GM12878 (cell line): ENCODE results near the gene PRPF6. TPM values are rescaled to one million over a fixed set of nuclear protein-coding genes. Genes with fewer than 3 reads are reported as not detected.

Experiments
- ATAC-seq: fragments of 200-7000 bp; cut with Tn5 transposase; 3 replicates; pipeline ENCODE4 v1.9.1; 2020; ENCODE audit warnings: mild to moderate bottlenecking, moderate library complexity
- BruUV-seq: library from RNA; stranded (reverse); fragments of 400-500 nt; replicated peaks from 2 replicates; lab custom pipeline; 2021; lab: Mats Ljungman, UMichigan
- CTCF ChIA-PET: fragments of 300-600 bp; sonication (Branson Sonifier 250); formaldehyde crosslinking; extraction: SDS; loops from one replicate; lab custom pipeline; 2021; ENCODE audit warnings: inconsistent platforms; lab: Yijun Ruan, JAX
- POLR2A ChIA-PET: fragments of 350-600 bp; formaldehyde crosslinking; extraction: SDS; loops from one replicate; lab custom pipeline; 2021; ENCODE audit warnings: inconsistent platforms; lab: Charles Lee
- RAD21 ChIA-PET: fragments of 300-600 bp; sonication (Branson Sonifier 250); formaldehyde crosslinking; loops from one replicate; lab custom pipeline; 2023; ENCODE audit warnings: antibody characterized with exemption; ENCODE audit not compliant: unreplicated experiment; lab: Charles Lee
- SMC1A ChIA-PET: fragments of 300-600 bp; sonication (Branson Sonifier 250); formaldehyde crosslinking; loops from one replicate; lab custom pipeline; 2023; ENCODE audit not compliant: unreplicated experiment, uncharacterized antibody; lab: Charles Lee
- DNase-seq: peaks from one replicate; pipeline ENCODE4 v3.0.0-alpha.2; 2011; ENCODE audit warnings: low read depth, low spot score
- FAIRE-seq: peaks from 3 replicates; lab custom pipeline; 2011; peaks lifted over from hg19 to GRCh38; lab: Jason Lieb, UNC
- H2AFZ ChIP-seq: 2 replicates; pipeline ENCODE4 v1.6.0; 2011; ENCODE audit warnings: low read depth, low read length, control low read depth; ENCODE audit not compliant: control insufficient read depth
- H3K27ac ChIP-seq: 2 replicates; pipeline ENCODE4 v1.5.1; 2011; ENCODE audit warnings: control low read depth; ENCODE audit not compliant: control insufficient read depth, insufficient read depth
- H3K27me3 ChIP-seq, 2 experiments: replicated peaks in 1 of 2; 2 replicates each; pipeline versions ENCODE4 v1.6.0 to v1.6.1; 2011; ENCODE audit warnings: low read length in 1 of 2; ENCODE audit not compliant: control insufficient read depth in 2 of 2, insufficient read depth in 2 of 2
- H3K36me3 ChIP-seq, 2 experiments: 2 replicates each; pipeline ENCODE4 v1.5.1; 2011; ENCODE audit warnings: low read length in 1 of 2; ENCODE audit not compliant: control insufficient read depth in 2 of 2, insufficient read depth in 2 of 2
- H3K4me1 ChIP-seq: 2 replicates; pipeline ENCODE4 v1.6.1; 2011; ENCODE audit warnings: mild to moderate bottlenecking, low read length, moderate library complexity, mixed read lengths; ENCODE audit not compliant: control insufficient read depth, insufficient read depth
- H3K4me2 ChIP-seq: 2 replicates; pipeline ENCODE4 v1.6.0; 2011; ENCODE audit warnings: control low read depth; ENCODE audit not compliant: control insufficient read depth, insufficient read depth
- H3K4me3 ChIP-seq: fragments of 200-600 bp; sonication (generic); 2 replicates; pipeline ENCODE4 v1.5.1; 2016
- H3K79me2 ChIP-seq: 2 replicates; pipeline ENCODE4 v1.6.0; 2011; ENCODE audit warnings: low read length; ENCODE audit not compliant: control insufficient read depth, insufficient read depth
- H3K9ac ChIP-seq: 2 replicates; pipeline ENCODE4 v1.8.0; 2011; ENCODE audit warnings: low read length, control low read depth, mixed read lengths; ENCODE audit not compliant: control insufficient read depth, insufficient read depth
- H3K9me3 ChIP-seq: replicated peaks from 3 replicates; pipeline ENCODE4 v1.5.1; 2011; ENCODE audit warnings: mild to moderate bottlenecking, low read length; ENCODE audit not compliant: control insufficient read depth, insufficient read depth
- H4K20me1 ChIP-seq: 2 replicates; pipeline ENCODE4 v1.6.0; 2011; ENCODE audit not compliant: control insufficient read depth, insufficient read depth
- BHLHE40 ChIP-seq, 2 experiments: fragments of 450-650 bp in 1 of 2; IDR thresholded peaks; 2 replicates each; pipeline ENCODE4 v1.6.1; 2011 to 2017; ENCODE audit warnings: low read depth in 2 of 2, borderline replicate concordance in 1 of 2, improper control_type of control experiment in 1 of 2, low read length in 1 of 2, mild to moderate bottlenecking in 1 of 2
- GATAD2B ChIP-seq: fragments of 450-650 bp; conservative IDR thresholded peaks from 2 replicates; pipeline ENCODE4 v1.6.1; 2017; ENCODE audit warnings: low read depth, mild to moderate bottlenecking, moderate library complexity
- JUNB ChIP-seq: IDR thresholded peaks from 2 replicates; pipeline ENCODE4 v1.6.1; 2016; ENCODE audit warnings: antibody characterized with exemption, mild to moderate bottlenecking
- MLLT1 ChIP-seq: fragments of 450-650 bp; IDR thresholded peaks from 2 replicates; pipeline ENCODE4 v1.6.1; 2016; ENCODE audit warnings: mild to moderate bottlenecking
- POLR2A ChIP-seq: IDR thresholded peaks from 2 replicates; pipeline ENCODE4 v1.6.1; 2011; ENCODE audit warnings: low read depth, mild to moderate bottlenecking, low read length
- TBL1XR1 ChIP-seq: IDR thresholded peaks from 2 replicates; pipeline ENCODE4 v1.6.1; 2012; ENCODE audit warnings: low read depth, low read length, improper control_type of control experiment
- WGBS: methylation state at CpG from one replicate; pipeline ENCODE4 v1.1.6; 2016; ENCODE audit warnings: low lambda C conversion rate; ENCODE audit not compliant: insufficient replicate concordance, insufficient coverage; ENCODE audit errors: missing lambda C conversion rate; 5-methylcytosine and 5-hydroxymethylcytosine counted together
- in situ Hi-C: fragments of 300-500 bp; cut with MboI; formaldehyde crosslinking; loops from 9 replicates; pipeline ENCODE4 v1.14.3; 2018; ENCODE audit warnings: mixed read lengths
- intact Hi-C: fragments of 100-400 bp; cut with micrococcal nuclease; formaldehyde crosslinking; loops from one replicate; pipeline ENCODE4 v1.14.2; 2022; ENCODE audit not compliant: unreplicated experiment
- polyA plus RNA-seq, 11 experiments: library from polyadenylated mRNA; depleted of rRNA in 4 of 11; unstranded in 6 of 11; stranded (reverse) in 5 of 11; fragments of >200 nt; fragmentation: Nextera tagmentation in 4 of 11; fragmentation: Illumina TruSeq in 1 of 11; extraction: Ambion mirVana in 4 of 11; extraction: Trizol in 1 of 11; gene quantifications; 1 replicate in 1 of 11; 2 replicates in 10 of 11; pipeline versions ENCODE4 v1.2.1 to v1.2.3, GENCODE V29; 2011 to 2016; ENCODE audit warnings: inconsistent platforms in 2 of 11, missing spikeins in 2 of 11, low read depth in 1 of 11
- total RNA-seq, 4 experiments: library from RNA; depleted of rRNA in 3 of 4; stranded (reverse); fragments of >200 nt in 3 of 4; fragmentation: Illumina TruSeq in 1 of 4; extraction: Trizol in 1 of 4; gene quantifications; 2 replicates each; pipeline versions ENCODE4 v1.2.1 to v1.2.3, GENCODE V29; 2013 to 2021
- TF ChIP-seq, protein P1 (sequence below), 3 experiments: IDR thresholded peaks in 2 of 3; conservative IDR thresholded peaks in 1 of 3; 2 replicates each; pipeline ENCODE4 v1.5.1; 2011; ENCODE audit warnings: low read depth in 3 of 3, low read length in 3 of 3, mild to moderate bottlenecking in 3 of 3, control low read depth in 2 of 3, moderate library complexity in 2 of 3, inconsistent platforms in 1 of 3, mixed read lengths in 1 of 3; ENCODE audit not compliant: control insufficient read depth in 2 of 3, insufficient read depth in 1 of 3; ENCODE audit errors: extremely low read depth in 1 of 3
- TF ChIP-seq, protein P2 (sequence below): fragments of 450-650 bp; IDR thresholded peaks from 2 replicates; pipeline ENCODE4 v1.6.1; 2017; ENCODE audit warnings: mild to moderate bottlenecking, moderate library complexity

The PRPF6 gene
- total and polyA plus RNA-seq, 10 of the 15 experiments (the other 5 are each of a cell fraction or from before 2014, with no cell fraction given) = 5.0 to 102 (median 71.3) TPM

- H3K4me2 ChIP-seq = peak overlapping the region; percentile 90
- no peaks in the 10 kb centered on the region for H3K9me3 ChIP-seq
- H4K20me1 ChIP-seq = no peaks in the 10 kb centered on the region
- H3K36me3 ChIP-seq = no peaks in the 10 kb centered on the region
- H3K27ac ChIP-seq = peak overlapping the region; percentile 50
- no peaks in the 10 kb centered on the region; a peak in 1 of 4 replicates for H3K27me3 ChIP-seq
- RAD21 ChIA-PET = interaction anchor here (0.6 to 7.1 kb wide), 10 partner anchors 17 to 519 kb away, joined by 3 to 78 read pairs (median 6); partner anchors contain the start of genes PRPF6, PTK6 and TPD52L2
- in situ Hi-C loops = no loop called here
- 64% methylated on average over 38 of the region's 39 CpGs for WGBS
- no TSS peak for BruUV-seq
- DNase-seq (no peak), FAIRE-seq (no peak), ATAC-seq (peak; percentile 7)
- H3K4me1 ChIP-seq = peaks cover 48% of the 10 kb centered on the region
- CTCF ChIA-PET = interaction anchor here (0.6 to 9.2 kb wide), 23 partner anchors 9 to 520 kb away, joined by 3 to 108 read pairs (median 4); partner anchors contain the start of genes PRPF6, PTK6, TPD52L2 and UCKL1
- SMC1A ChIA-PET = interaction anchor here (0.9 to 2.6 kb wide), 6 partner anchors 18 to 228 kb away, joined by 3 to 21 read pairs (median 4); partner anchors contain the start of genes C20orf204, PRPF6 and TPD52L2
- POLR2A ChIA-PET = interaction anchor here (0.6 to 2.6 kb wide), 7 partner anchors 17 to 101 kb away, joined by 3 to 28 read pairs (median 4); partner anchors contain the start of genes PRPF6 and UCKL1
- H3K4me3 ChIP-seq = peak overlapping the region; percentile 35; the same call in 1 of the 2 replicates
- peak overlapping the region; percentile 42; the same call in 1 of the 2 replicates for H3K9ac ChIP-seq
- intact Hi-C loops = loop anchor here (2.0 to 10.0 kb wide), 4 partner anchors 18 to 192 kb away; partner anchors contain the start of genes ABHD16B, PRPF6, TPD52L2 and UCKL1
- H3K79me2 ChIP-seq = no peaks in the 10 kb centered on the region; the same call in none of the 2 replicates
- H2AFZ ChIP-seq = peak overlapping the region; percentile 78; the same call in 1 of the 2 replicates
- TF ChIP-seq GATAD2B (no peak), TBL1XR1 (no peak), BHLHE40 (IDR thresholded peaks at IDR 0.05; ENCODE audit: borderline replicate concordance in 1 of 2, low read depth in 2 of 2, low read length in 1 of 2) (peak in 1 of 2 experiments; percentile 13; a peak in 2 of 4 replicates), MLLT1 (peak; percentile 98), JUNB (no peak), POLR2A (peak; percentile 45; the same call in 1 of the 2 replicates)
- TF ChIP-seq, protein P1, sequence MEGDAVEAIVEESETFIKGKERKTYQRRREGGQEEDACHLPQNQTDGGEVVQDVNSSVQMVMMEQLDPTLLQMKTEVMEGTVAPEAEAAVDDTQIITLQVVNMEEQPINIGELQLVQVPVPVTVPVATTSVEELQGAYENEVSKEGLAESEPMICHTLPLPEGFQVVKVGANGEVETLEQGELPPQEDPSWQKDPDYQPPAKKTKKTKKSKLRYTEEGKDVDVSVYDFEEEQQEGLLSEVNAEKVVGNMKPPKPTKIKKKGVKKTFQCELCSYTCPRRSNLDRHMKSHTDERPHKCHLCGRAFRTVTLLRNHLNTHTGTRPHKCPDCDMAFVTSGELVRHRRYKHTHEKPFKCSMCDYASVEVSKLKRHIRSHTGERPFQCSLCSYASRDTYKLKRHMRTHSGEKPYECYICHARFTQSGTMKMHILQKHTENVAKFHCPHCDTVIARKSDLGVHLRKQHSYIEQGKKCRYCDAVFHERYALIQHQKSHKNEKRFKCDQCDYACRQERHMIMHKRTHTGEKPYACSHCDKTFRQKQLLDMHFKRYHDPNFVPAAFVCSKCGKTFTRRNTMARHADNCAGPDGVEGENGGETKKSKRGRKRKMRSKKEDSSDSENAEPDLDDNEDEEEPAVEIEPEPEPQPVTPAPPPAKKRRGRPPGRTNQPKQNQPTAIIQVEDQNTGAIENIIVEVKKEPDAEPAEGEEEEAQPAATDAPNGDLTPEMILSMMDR (IDR thresholded peaks at IDR 0.05 in 2 of 3, conservative IDR thresholded peaks at IDR 0.05 in 1 of 3; ENCODE audit: control insufficient read depth in 2 of 3, extremely low read depth in 1 of 3, insufficient read depth in 1 of 3, low read depth in 3 of 3, low read length in 3 of 3) = no peak
- TF ChIP-seq, protein P2, sequence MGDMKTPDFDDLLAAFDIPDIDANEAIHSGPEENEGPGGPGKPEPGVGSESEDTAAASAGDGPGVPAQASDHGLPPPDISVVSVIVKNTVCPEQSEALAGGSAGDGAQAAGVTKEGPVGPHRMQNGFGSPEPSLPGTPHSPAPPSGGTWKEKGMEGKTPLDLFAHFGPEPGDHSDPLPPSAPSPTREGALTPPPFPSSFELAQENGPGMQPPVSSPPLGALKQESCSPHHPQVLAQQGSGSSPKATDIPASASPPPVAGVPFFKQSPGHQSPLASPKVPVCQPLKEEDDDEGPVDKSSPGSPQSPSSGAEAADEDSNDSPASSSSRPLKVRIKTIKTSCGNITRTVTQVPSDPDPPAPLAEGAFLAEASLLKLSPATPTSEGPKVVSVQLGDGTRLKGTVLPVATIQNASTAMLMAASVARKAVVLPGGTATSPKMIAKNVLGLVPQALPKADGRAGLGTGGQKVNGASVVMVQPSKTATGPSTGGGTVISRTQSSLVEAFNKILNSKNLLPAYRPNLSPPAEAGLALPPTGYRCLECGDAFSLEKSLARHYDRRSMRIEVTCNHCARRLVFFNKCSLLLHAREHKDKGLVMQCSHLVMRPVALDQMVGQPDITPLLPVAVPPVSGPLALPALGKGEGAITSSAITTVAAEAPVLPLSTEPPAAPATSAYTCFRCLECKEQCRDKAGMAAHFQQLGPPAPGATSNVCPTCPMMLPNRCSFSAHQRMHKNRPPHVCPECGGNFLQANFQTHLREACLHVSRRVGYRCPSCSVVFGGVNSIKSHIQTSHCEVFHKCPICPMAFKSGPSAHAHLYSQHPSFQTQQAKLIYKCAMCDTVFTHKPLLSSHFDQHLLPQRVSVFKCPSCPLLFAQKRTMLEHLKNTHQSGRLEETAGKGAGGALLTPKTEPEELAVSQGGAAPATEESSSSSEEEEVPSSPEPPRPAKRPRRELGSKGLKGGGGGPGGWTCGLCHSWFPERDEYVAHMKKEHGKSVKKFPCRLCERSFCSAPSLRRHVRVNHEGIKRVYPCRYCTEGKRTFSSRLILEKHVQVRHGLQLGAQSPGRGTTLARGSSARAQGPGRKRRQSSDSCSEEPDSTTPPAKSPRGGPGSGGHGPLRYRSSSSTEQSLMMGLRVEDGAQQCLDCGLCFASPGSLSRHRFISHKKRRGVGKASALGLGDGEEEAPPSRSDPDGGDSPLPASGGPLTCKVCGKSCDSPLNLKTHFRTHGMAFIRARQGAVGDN = peak; percentile 58; the same call in 1 of the 2 replicates
Observed at GRCh38 chr20:64056889-64057627, 76.1 kb downstream of the PRPF6 start.
